Cerebellar cortex (tissue), 1 donor: Measurements from ENCODE around the gene KIF22.
"Not testable (repeated sequence)": the region's sequence is repeated elsewhere in the genome, so short reads cannot be mapped to it uniquely, and the experiment has no call there.

Source experiments
- DNase-seq: peaks from one replicate; pipeline ENCODE4 v3.0.0-alpha.2; 2015; ENCODE audit warnings: low spot score

The KIF22 gene

GRCh38 chr16:29815032-29815721 is 24.6 kb downstream of the KIF22 start:
- peak; percentile 60 for DNase-seq

GRCh38 chr16:29815793-29816693 is 25.5 kb downstream of the KIF22 start, which contains the start of gene PAGR1:
Gene PAGR1, plus strand, starts transcription at chr16:29816152. Its CDS starts 374 bp downstream, at chr16:29816526.
- peak; percentile 99 for DNase-seq

- peak; percentile 52 for DNase-seq
Observed at GRCh38 chr16:29816694-29817441, 26.3 kb downstream of the KIF22 start.

- DNase-seq: no peak
Observed at GRCh38 chr16:29818082-29818481, 27.5 kb downstream of the KIF22 start.

GRCh38 chr16:29819506-29819905 is 29.0 kb downstream of the KIF22 start:
- DNase-seq: peak; percentile 59

- peak; percentile 59 for DNase-seq
Observed at GRCh38 chr16:29820271-29820701, 29.7 kb downstream of the KIF22 start, which contains the start of gene MVP. Gene MVP, plus strand, starts transcription at chr16:29820462. Its CDS starts 10,088 bp downstream, at chr16:29830550.

- no peak for DNase-seq
Observed at GRCh38 chr16:29820730-29821642, 30.4 kb downstream of the KIF22 start.

GRCh38 chr16:29821643-29822115 is 31.1 kb downstream of the KIF22 start:
- no peak for DNase-seq

GRCh38 chr16:29824589-29825144 is 34.1 kb downstream of the KIF22 start:
- DNase-seq: no peak

- DNase-seq: peak; percentile 98
Observed at GRCh38 chr16:29825145-29826044, 34.8 kb downstream of the KIF22 start.

- DNase-seq: no peak
Observed at GRCh38 chr16:29826342-29826695, 35.8 kb downstream of the KIF22 start.

GRCh38 chr16:29830774-29831173 is 40.2 kb downstream of the KIF22 start:
- DNase-seq: no peak

- DNase-seq: peak; percentile 81
Observed at GRCh38 chr16:29831490-29831889, 40.9 kb downstream of the KIF22 start.

GRCh38 chr16:29833219-29833618 is 42.7 kb downstream of the KIF22 start:
- not testable (repeated sequence) for DNase-seq

- DNase-seq: no peak
Observed at GRCh38 chr16:29834079-29834478, 43.5 kb downstream of the KIF22 start.

- no peak for DNase-seq
Observed at GRCh38 chr16:29835926-29836325, 45.4 kb downstream of the KIF22 start.

- no peak for DNase-seq
Observed at GRCh38 chr16:29836623-29837022, 46.1 kb downstream of the KIF22 start.

GRCh38 chr16:29837841-29838240 is 47.3 kb downstream of the KIF22 start:
- DNase-seq: no peak

GRCh38 chr16:29839822-29840221 is 49.3 kb downstream of the KIF22 start:
- no peak for DNase-seq

GRCh38 chr16:29840240-29840639 is 49.7 kb downstream of the KIF22 start:
- no peak for DNase-seq
